Activated CD4-positive, alpha-beta T cell treated with anti-CD3 and anti-CD28 coated beads, Interleukin-2, amount 10 ng/mL, durations not matched to agents 24 days and 14 days (primary cell): ENCODE measurements around the gene HLA-DQA1. TPM values are rescaled to one million over a fixed set of nuclear protein-coding genes. Genes with fewer than 3 reads are reported as not detected.

Experiments used
- DNase-seq: peaks from one replicate; pipeline ENCODE4 v3.0.0; 2022
- H3K27ac Mint-ChIP-seq: one replicate; pipeline ENCODE4 v1.8.0; 2022; ENCODE audit warnings: mild to moderate bottlenecking, mixed read lengths
- H3K27me3 Mint-ChIP-seq: one replicate; pipeline ENCODE4 v1.8.0; 2022; ENCODE audit warnings: mixed read lengths
- H3K36me3 Mint-ChIP-seq: one replicate; pipeline ENCODE4 v1.8.0; 2022; ENCODE audit warnings: low read depth, mild to moderate bottlenecking, mixed read lengths
- H3K4me1 Mint-ChIP-seq: one replicate; pipeline ENCODE4 v1.8.0; 2021; ENCODE audit warnings: mixed read lengths
- H3K4me3 Mint-ChIP-seq: one replicate; pipeline ENCODE4 v1.8.0; 2022; ENCODE audit warnings: mild to moderate bottlenecking, moderate library complexity, mixed read lengths
- H3K9me3 Mint-ChIP-seq: one replicate; pipeline ENCODE4 v1.8.0; 2021; ENCODE audit warnings: mixed read lengths
- intact Hi-C: fragments of 100-400 bp; cut with micrococcal nuclease; formaldehyde crosslinking; loops from one replicate; pipeline ENCODE4 v1.15.1; 2023
- total RNA-seq: library from RNA; stranded (reverse); gene quantifications from 2 replicates; pipeline ENCODE4 v1.2.3, GENCODE V29; 2022

The HLA-DQA1 gene
- total RNA-seq, 1 donor from 2014 or later = 3.6 TPM

DNA sequence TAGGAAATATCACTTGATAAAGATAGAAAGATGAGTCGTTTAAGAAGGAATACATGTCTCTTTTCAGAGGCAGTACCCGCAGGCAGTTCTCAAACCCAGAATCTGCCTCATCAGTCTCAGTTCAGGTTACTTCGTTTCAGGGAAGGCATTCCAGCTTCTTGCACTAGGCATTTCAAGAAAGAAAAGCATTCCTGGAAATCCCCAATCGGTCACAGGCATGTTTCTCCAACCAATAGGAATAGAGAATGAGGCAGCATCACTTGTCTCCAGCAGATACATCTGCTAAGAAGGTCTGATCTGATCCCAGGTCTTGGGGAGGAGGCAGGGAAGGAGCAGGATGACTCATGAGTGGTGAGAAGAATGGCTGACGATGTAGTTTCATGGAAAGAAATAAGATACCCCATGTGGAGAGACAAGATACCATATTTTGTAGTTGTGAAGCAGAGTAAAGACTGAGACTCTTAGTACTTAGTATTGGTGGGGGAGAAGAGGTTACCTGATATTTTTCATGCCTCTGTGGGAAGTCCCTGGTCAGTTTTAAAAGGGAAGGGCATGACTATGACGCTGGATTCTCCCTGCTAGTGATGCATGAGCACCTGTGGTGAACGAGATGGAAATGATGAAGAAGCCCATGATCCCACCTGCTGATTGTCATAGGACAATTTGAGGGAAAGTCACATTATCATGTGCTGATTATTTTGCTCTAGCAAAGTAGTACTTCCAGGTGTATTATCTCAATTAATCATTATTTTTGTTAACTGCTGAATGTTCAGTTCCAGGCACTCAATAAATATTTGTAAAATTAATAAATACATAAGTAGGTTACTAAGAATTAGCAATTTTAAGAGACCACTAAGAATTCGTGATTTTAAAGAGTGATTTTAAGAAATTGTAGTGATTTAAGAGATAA lies 27.2 kb upstream of the HLA-DQA1 start:
- Mint-ChIP-seq H3K4me1 (peaks cover 7% of the 10 kb centered on the region), H3K9me3 (peaks cover 6% of the 10 kb centered on the region), H3K27ac (no peak overlapping the region), H3K4me3 (no peak overlapping the region), H3K36me3 (no peaks in the 10 kb centered on the region), H3K27me3 (peaks cover 12% of the 10 kb centered on the region)
- DNase-seq = peak; percentile 89
- intact Hi-C loops = loop anchor here (1.0 to 10.0 kb wide), 2 partner anchors 13 to 55 kb away; partner anchors contain the start of gene HLA-DQB1

DNA sequence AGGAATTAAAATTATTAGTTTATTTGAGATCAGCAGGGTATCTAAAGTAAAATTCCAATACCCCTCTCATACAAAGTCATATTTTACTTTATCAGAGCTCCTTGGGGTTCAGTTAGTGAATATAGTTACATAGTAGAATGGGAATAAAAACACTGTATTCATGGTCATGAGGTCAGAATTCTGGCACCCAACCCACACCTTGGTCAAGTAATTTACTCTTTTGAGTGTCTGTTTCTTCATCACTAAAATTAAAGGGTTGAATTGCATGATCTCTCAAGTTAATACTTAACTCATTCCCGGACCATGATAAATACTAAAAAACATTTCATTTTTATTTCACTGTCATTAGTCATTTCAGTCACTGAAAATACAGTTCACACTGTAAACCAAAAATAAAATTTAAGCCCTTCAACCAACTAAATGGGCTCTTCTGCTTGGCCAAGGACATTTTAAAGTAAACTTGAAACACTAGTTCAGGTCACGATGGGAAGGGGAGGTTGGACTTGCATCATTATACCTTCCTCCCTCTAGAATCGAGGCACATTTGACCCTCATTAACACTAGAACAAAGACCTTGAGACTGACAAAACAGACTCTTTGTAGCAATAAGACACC lies 26.4 kb upstream of the HLA-DQA1 start:
- H3K36me3 Mint-ChIP-seq = peaks cover 2% of the 10 kb centered on the region
- H3K4me1 Mint-ChIP-seq = peaks cover 9% of the 10 kb centered on the region
- peaks cover 12% of the 10 kb centered on the region for H3K27me3 Mint-ChIP-seq
- no peak for DNase-seq
- H3K27ac Mint-ChIP-seq = no peak overlapping the region
- intact Hi-C loops = loop anchor here (1.0 kb wide), 1 partner anchor 13 kb away; no protein-coding TSS in a partner anchor
- H3K9me3 Mint-ChIP-seq = peaks cover 12% of the 10 kb centered on the region
- H3K4me3 Mint-ChIP-seq = no peak overlapping the region

DNA sequence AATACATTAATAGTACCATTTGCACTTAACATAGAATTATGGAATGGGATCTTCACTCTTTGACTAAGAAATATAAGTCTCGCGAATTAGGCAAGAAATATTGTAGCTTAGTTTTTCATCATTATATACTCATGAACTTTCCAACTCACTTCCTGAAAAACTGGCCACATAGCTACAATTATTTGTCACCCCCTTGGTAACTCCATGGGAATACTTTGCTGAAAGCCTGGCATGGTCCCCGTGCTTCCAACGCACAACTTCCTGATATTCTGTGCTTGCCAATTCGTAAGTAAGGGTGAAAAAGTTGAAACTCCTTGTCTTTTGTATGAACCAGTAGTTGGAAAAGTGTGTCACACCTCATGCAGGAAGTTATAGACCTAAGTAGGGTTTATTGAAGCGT lies 23.7 kb upstream of the HLA-DQA1 start:
- Mint-ChIP-seq H3K27ac (no peak overlapping the region), H3K4me3 (no peak overlapping the region), H3K36me3 (peaks cover 4% of the 10 kb centered on the region), H3K27me3 (peaks cover 6% of the 10 kb centered on the region), H3K4me1 (peaks cover 7% of the 10 kb centered on the region), H3K9me3 (peaks cover 28% of the 10 kb centered on the region)
- intact Hi-C loops = no loop called here
- DNase-seq = peak; percentile 44

DNA sequence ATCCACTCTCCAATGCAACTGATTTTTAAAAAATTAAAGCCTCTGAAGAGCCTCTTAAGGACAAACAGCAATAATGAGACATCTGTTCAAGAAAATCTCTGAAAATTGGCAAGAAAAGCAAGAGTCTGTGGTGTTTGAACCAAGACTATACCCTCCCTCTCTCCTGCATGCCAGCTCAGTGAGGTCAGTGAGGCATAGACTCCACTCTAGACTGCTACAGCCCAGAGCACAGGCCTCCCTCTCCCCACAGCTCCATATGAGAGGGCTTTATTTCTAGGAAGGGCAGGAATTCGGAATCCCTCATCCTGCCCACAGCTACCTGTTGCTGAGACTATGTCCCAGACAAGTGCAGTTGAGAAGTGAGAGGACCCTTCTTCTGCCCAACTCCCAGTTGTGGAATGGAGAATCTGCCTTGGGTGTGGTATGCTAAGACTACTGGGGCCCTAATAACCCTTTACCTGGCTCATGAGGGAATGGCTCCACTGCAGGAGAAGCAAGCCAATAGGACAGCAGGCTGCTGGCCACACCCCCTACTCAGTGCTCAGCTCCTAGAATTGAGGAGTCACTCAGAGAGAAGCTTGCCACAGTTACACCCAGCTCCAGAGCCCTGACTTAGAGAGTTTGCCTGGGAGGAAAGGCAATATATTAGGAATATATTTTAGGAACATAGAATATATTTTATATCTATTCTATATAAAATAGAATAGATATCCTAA lies 22.7 kb upstream of the HLA-DQA1 start:
- peaks cover 31% of the 10 kb centered on the region for H3K9me3 Mint-ChIP-seq
- DNase-seq = peak; percentile 46
- peaks cover 6% of the 10 kb centered on the region for H3K27me3 Mint-ChIP-seq
- H3K36me3 Mint-ChIP-seq = peaks cover 5% of the 10 kb centered on the region
- no peak overlapping the region for H3K4me3 Mint-ChIP-seq
- H3K27ac Mint-ChIP-seq = no peak overlapping the region
- H3K4me1 Mint-ChIP-seq = peaks cover 7% of the 10 kb centered on the region
- intact Hi-C loops = no loop called here

DNA sequence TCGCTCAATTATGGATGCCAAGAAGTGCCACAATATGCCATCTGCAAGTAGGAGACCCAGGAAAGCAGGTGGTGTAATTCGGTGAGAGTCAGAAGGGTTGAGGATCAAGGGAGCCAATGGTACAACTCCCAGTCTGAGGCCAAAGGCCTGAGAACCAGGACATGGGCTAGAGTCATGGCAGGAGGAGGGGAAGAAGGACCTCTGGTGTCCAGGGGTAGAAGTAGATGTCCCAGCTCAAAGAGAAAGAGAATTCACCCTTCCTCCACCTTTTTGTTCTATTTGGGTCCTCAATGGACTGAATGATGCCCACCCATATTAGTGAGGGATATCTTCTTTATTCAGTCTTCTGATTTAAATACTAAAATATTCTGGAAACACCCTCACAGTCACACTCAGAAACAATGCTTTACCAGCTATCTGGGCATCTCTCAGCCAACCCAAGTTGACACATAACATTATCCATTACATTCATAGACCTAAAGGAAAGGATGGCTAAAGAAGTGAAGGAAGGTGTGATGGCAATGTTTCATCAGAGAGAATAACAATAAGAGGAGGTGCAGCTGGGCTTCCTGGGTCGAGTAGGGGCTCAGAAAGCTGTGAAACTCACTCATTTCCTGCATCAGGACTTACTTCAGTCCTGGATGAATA lies 21.2 kb upstream of the HLA-DQA1 start:
- Mint-ChIP-seq H3K9me3 (peaks cover 31% of the 10 kb centered on the region), H3K36me3 (peaks cover 5% of the 10 kb centered on the region), H3K4me3 (no peak overlapping the region), H3K4me1 (peaks cover 10% of the 10 kb centered on the region), H3K27me3 (peaks cover 6% of the 10 kb centered on the region), H3K27ac (no peak overlapping the region)
- intact Hi-C loops = no loop called here
- DNase-seq = peak; percentile 37

DNA sequence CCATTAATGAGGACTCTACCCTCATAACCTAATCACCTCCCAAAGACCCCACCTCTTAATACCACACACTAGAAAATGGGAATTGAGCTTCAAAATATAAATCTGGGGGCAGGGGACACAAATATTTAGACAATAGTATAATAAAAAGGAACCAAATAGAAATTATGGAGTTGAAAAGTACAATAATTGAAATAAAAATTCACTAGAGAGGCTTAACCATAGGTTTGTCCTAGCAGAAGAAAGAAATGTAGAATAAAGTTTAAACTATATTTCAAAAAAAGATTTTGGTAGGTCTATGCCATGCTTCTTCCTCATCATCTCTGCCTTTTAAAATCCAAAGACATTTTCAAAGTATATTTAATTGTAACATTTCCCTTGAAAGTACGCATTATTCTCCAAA lies 19.5 kb upstream of the HLA-DQA1 start:
- Mint-ChIP-seq H3K27ac (no peak overlapping the region), H3K4me3 (no peak overlapping the region), H3K4me1 (peaks cover 24% of the 10 kb centered on the region), H3K27me3 (peaks cover 5% of the 10 kb centered on the region), H3K9me3 (peaks cover 26% of the 10 kb centered on the region), H3K36me3 (peaks cover 5% of the 10 kb centered on the region)
- intact Hi-C loops = no loop called here
- DNase-seq = no peak

DNA sequence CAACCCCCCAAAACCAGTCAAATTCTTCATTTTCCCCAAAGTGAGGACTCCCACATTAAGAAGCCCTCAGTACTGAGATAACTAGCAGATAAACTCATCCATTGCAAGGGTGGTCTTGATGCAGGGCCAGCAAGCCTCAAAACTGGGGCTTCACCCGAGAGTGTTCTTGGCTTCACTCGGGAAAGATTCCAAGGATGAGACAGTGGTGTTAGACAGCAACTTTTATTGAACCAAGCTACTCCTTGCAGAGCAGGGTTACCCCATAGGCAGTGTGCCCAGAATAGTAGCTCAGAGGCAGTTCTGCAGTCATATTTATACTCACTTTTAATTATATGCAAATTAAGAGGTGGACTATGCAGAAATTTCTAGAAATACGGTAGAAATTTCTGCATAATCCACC lies 15.8 kb upstream of the HLA-DQA1 start:
- peaks cover 3% of the 10 kb centered on the region for H3K36me3 Mint-ChIP-seq
- no peak overlapping the region for H3K27ac Mint-ChIP-seq
- intact Hi-C loops = no loop called here
- no peak for DNase-seq
- no peak overlapping the region for H3K4me3 Mint-ChIP-seq
- peaks cover 13% of the 10 kb centered on the region for H3K9me3 Mint-ChIP-seq
- peaks cover 37% of the 10 kb centered on the region for H3K4me1 Mint-ChIP-seq
- no peaks in the 10 kb centered on the region for H3K27me3 Mint-ChIP-seq

DNA sequence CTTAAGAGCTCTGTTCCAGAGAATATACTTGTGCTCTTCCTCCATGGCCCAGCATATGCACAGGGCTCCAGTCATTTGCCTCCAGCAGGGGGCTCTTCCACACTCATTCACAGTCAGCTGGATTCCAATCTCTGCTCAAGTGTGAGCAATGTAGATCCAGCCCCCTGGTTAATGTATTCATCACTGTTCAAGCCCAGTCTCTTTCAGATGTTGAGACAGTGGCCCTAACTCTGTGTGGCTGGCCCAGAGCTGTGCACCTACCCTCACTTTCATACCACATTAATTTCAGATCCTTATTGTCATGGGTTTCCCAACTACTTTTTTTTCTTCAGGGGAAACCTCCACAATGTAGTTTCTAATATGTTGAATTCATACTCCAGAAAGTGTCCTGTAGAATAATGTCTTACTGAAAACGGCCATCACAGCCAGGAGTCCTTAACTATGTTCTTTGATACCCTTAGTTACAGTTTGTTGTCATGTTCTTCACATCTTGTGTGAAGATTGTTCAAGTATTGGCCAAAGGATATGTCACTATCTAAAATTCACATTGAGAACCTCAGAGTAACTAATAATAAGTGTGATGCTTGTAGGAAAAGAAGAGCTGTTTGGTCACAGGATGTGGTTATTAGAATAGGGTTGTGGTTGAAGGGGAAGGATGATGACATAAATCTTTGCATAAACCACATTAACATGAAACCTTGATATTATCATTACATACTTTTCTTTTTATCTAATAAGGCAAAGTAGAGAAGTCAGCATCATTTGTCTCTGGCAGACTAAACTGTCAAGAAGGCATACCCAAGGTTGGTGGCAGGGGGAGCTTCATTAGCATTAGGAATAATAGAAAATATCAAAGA lies 14.4 kb upstream of the HLA-DQA1 start:
- Mint-ChIP-seq H3K36me3 (peaks cover 2% of the 10 kb centered on the region), H3K9me3 (peaks cover 3% of the 10 kb centered on the region), H3K4me1 (peaks cover 43% of the 10 kb centered on the region), H3K4me3 (peak overlapping the region; percentile 59), H3K27me3 (no peaks in the 10 kb centered on the region), H3K27ac (peak overlapping the region; percentile 85)
- peak; percentile 78 for DNase-seq
- intact Hi-C loops = loop anchor here (1.0 to 2.0 kb wide), 4 partner anchors 12 to 70 kb away; no protein-coding TSS in a partner anchor

DNA sequence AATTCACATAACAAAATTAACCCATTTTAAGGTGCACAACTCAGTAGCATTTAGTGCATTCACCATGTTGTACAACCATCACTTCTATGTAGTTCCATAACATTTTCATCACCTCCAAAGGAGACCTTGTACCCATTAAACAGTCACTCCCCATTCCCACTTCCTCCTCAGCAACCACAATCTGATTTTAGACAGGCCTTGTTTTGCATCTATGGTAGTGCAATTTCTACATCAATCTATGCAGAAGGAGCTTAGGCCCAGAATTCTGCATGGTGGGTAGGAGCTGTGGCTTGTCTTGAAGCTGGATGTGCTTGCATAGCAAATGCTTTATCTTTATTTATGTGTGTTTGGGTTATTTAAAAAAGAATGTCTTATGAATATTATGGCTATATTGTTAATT lies 13.5 kb upstream of the HLA-DQA1 start:
- peak overlapping the region; percentile 62 for H3K4me3 Mint-ChIP-seq
- peak overlapping the region; percentile 65 for H3K27ac Mint-ChIP-seq
- peaks cover 2% of the 10 kb centered on the region for H3K9me3 Mint-ChIP-seq
- intact Hi-C loops = loop anchor here (1.0 to 2.0 kb wide), 4 partner anchors 13 to 69 kb away; no protein-coding TSS in a partner anchor
- H3K36me3 Mint-ChIP-seq = peaks cover 3% of the 10 kb centered on the region
- no peaks in the 10 kb centered on the region for H3K27me3 Mint-ChIP-seq
- DNase-seq = peak; percentile 76
- H3K4me1 Mint-ChIP-seq = peaks cover 46% of the 10 kb centered on the region

DNA sequence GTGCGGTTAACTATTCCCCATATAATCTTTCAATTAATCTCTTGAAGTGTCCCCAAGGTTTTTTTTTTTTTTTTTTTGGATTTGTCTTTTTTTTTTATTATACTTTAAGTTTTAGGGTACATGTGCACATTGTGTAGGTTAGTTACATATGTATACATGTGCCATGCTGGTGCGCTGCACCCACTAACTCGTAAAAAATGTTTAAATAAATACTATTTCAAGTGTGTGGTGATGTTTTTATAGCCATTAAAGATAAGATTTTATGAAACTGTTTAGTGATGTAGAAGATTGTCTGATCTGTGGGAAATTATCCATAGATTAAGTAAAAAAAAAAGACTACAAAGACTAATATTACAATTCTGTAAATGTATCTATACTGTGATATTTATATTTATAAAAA lies 12.6 kb upstream of the HLA-DQA1 start:
- H3K9me3 Mint-ChIP-seq = no peaks in the 10 kb centered on the region
- no peak overlapping the region for H3K4me3 Mint-ChIP-seq
- peak overlapping the region; percentile 34 for H3K27ac Mint-ChIP-seq
- no peaks in the 10 kb centered on the region for H3K27me3 Mint-ChIP-seq
- intact Hi-C loops = no loop called here
- no peak for DNase-seq
- peaks cover 46% of the 10 kb centered on the region for H3K4me1 Mint-ChIP-seq
- peaks cover 3% of the 10 kb centered on the region for H3K36me3 Mint-ChIP-seq

DNA sequence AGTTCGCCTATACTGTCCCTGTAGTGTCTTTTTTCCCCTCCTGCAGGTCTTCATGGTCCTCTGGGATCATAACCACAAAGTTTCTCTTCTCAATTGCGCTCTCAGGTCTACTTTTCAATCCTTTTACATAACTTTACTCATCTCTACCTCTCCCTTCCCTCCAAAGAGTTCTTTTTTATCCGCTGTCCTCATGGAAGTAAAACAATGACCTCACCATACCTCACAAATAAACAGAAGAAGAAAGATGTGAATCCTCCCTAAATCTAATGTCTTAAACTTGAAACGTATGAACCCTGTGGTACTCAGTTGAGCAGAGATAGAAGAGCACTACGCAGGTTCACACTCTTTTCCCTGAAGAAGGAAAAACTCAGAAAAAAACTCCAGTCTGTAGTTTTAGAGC lies 12.1 kb upstream of the HLA-DQA1 start:
- Mint-ChIP-seq H3K9me3 (no peaks in the 10 kb centered on the region), H3K27ac (no peak overlapping the region), H3K4me1 (peaks cover 46% of the 10 kb centered on the region), H3K4me3 (peak overlapping the region; percentile 0), H3K27me3 (no peaks in the 10 kb centered on the region), H3K36me3 (peaks cover 3% of the 10 kb centered on the region)
- DNase-seq = no peak
- intact Hi-C loops = no loop called here

DNA sequence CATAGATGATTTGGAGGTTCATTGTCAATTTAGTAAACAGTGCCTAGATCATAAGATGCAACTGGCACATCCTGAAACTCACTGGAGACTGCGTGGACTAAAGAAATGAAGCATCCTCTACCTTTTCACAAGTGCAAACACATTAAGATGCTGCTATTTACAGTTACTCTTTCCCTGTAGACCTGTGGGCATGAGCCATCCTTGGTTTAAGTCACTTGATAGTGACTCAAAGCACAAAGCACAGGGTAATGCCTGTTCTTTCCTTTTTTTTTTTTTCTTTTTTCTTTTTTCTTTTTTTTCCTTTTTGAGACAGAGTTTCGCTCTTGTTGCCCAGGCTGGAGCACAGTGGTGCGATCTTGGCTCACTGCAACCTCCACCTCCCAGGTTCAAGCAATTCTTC lies 10.0 kb upstream of the HLA-DQA1 start:
- peaks cover 34% of the 10 kb centered on the region for H3K4me1 Mint-ChIP-seq
- peak overlapping the region; percentile 52 for H3K27ac Mint-ChIP-seq
- no peaks in the 10 kb centered on the region for H3K27me3 Mint-ChIP-seq
- H3K4me3 Mint-ChIP-seq = no peak overlapping the region
- DNase-seq = no peak
- peaks cover 3% of the 10 kb centered on the region for H3K36me3 Mint-ChIP-seq
- H3K9me3 Mint-ChIP-seq = no peaks in the 10 kb centered on the region
- intact Hi-C loops = loop anchor here (2.0 kb wide), 1 partner anchor 32 kb away; no protein-coding TSS in a partner anchor
